Skeletal muscle satellite cell (primary cell): ENCODE data around the gene RNASE7.

Experiments
- H3K27me3 ChIP-seq: 2 replicates; pipeline ENCODE4 v1.7.0; 2013; ENCODE audit warnings: low read length; ENCODE audit not compliant: control insufficient read depth, insufficient read depth
- H3K36me3 ChIP-seq: 2 replicates; pipeline ENCODE4 v1.7.0; 2013; ENCODE audit warnings: mild to moderate bottlenecking, control low read depth, low read length; ENCODE audit not compliant: insufficient read depth
- H3K4me1 ChIP-seq: 2 replicates; pipeline ENCODE4 v1.7.0; 2013; ENCODE audit warnings: low read length; ENCODE audit not compliant: control insufficient read depth, insufficient read depth
- H3K4me2 ChIP-seq: 2 replicates; pipeline ENCODE4 v1.7.0; 2013; ENCODE audit warnings: mild to moderate bottlenecking, low read length
- H3K4me3 ChIP-seq: 2 replicates; pipeline ENCODE4 v1.7.0; 2013; ENCODE audit warnings: low read length
- H3K9ac ChIP-seq: 2 replicates; pipeline ENCODE4 v1.7.0; 2013; ENCODE audit warnings: mild to moderate bottlenecking, low read depth, low read length, moderate library complexity
- H3K9me3 ChIP-seq: replicated peaks from 2 replicates; pipeline ENCODE4 v1.7.0; 2013; ENCODE audit warnings: mild to moderate bottlenecking, control low read depth, low read length

RNASE7 gene

GRCh38 chr14:21014761-21015190 is 27.4 kb upstream of the RNASE7 start:
- H3K4me1 ChIP-seq, result no peaks in the 10 kb centered on the region
- no peak overlapping the region for H3K9ac ChIP-seq
- no peaks in the 10 kb centered on the region for H3K9me3 ChIP-seq
- no peak overlapping the region for H3K4me3 ChIP-seq
- H3K36me3 ChIP-seq, result no peaks in the 10 kb centered on the region
- H3K27me3 ChIP-seq, result peaks cover 38% of the 10 kb centered on the region
- H3K4me2 ChIP-seq, result no peak overlapping the region

GRCh38 chr14:21015312-21015711 is 26.9 kb upstream of the RNASE7 start:
- H3K4me2 ChIP-seq, result no peak overlapping the region
- no peaks in the 10 kb centered on the region for H3K36me3 ChIP-seq
- no peak overlapping the region for H3K9ac ChIP-seq
- no peaks in the 10 kb centered on the region for H3K9me3 ChIP-seq
- peaks cover 40% of the 10 kb centered on the region for H3K27me3 ChIP-seq
- H3K4me3 ChIP-seq, result no peak overlapping the region
- no peaks in the 10 kb centered on the region for H3K4me1 ChIP-seq

- Histone ChIP-seq H3K9ac (no peak overlapping the region), H3K4me3 (no peak overlapping the region), H3K9me3 (no peaks in the 10 kb centered on the region), H3K4me1 (no peaks in the 10 kb centered on the region), H3K4me2 (no peak overlapping the region), H3K27me3 (peaks cover 42% of the 10 kb centered on the region), H3K36me3 (no peaks in the 10 kb centered on the region)
Observed at GRCh38 chr14:21016413-21017190, 25.6 kb upstream of the RNASE7 start.

- Histone ChIP-seq H3K9ac (no peak overlapping the region), H3K4me2 (no peak overlapping the region), H3K4me3 (no peak overlapping the region), H3K36me3 (no peaks in the 10 kb centered on the region), H3K9me3 (no peaks in the 10 kb centered on the region), H3K27me3 (peaks cover 42% of the 10 kb centered on the region), H3K4me1 (no peaks in the 10 kb centered on the region)
Observed at GRCh38 chr14:21017528-21018245, 24.5 kb upstream of the RNASE7 start.

- Histone ChIP-seq H3K9me3 (no peaks in the 10 kb centered on the region), H3K4me1 (no peaks in the 10 kb centered on the region), H3K4me3 (no peak overlapping the region), H3K4me2 (no peak overlapping the region), H3K36me3 (no peaks in the 10 kb centered on the region), H3K9ac (no peak overlapping the region), H3K27me3 (peaks cover 42% of the 10 kb centered on the region)
Observed at GRCh38 chr14:21018286-21018685, 23.9 kb upstream of the RNASE7 start.

GRCh38 chr14:21018781-21019180 is 23.4 kb upstream of the RNASE7 start:
- Histone ChIP-seq H3K36me3 (no peaks in the 10 kb centered on the region), H3K4me3 (no peak overlapping the region), H3K4me2 (no peak overlapping the region), H3K9me3 (no peaks in the 10 kb centered on the region), H3K27me3 (peaks cover 47% of the 10 kb centered on the region), H3K9ac (no peak overlapping the region), H3K4me1 (no peaks in the 10 kb centered on the region)

- no peaks in the 10 kb centered on the region for H3K36me3 ChIP-seq
Observed at GRCh38 chr14:21019366-21019765, 22.8 kb upstream of the RNASE7 start.

GRCh38 chr14:21020977-21021545 is 21.1 kb upstream of the RNASE7 start:
- Histone ChIP-seq H3K27me3 (peaks cover 66% of the 10 kb centered on the region), H3K4me3 (no peak overlapping the region), H3K4me1 (no peaks in the 10 kb centered on the region), H3K9ac (no peak overlapping the region), H3K9me3 (no peaks in the 10 kb centered on the region), H3K36me3 (no peaks in the 10 kb centered on the region), H3K4me2 (no peak overlapping the region)

More at GRCh38 chr14:21019366-21019765, 22.8 kb upstream of the RNASE7 start:
- no peak overlapping the region for H3K4me3 ChIP-seq
- no peak overlapping the region for H3K9ac ChIP-seq
- peaks cover 53% of the 10 kb centered on the region for H3K27me3 ChIP-seq
- no peak overlapping the region for H3K4me2 ChIP-seq
- no peaks in the 10 kb centered on the region for H3K4me1 ChIP-seq
- no peaks in the 10 kb centered on the region for H3K9me3 ChIP-seq

GRCh38 chr14:21022686-21023085 is 19.5 kb upstream of the RNASE7 start:
- Histone ChIP-seq H3K4me2 (no peak overlapping the region), H3K4me3 (no peak overlapping the region), H3K4me1 (no peaks in the 10 kb centered on the region), H3K9me3 (no peaks in the 10 kb centered on the region), H3K36me3 (no peaks in the 10 kb centered on the region), H3K27me3 (peaks cover 74% of the 10 kb centered on the region), H3K9ac (no peak overlapping the region)

GRCh38 chr14:21023174-21023573 is 19.0 kb upstream of the RNASE7 start:
- Histone ChIP-seq H3K9me3 (no peaks in the 10 kb centered on the region), H3K27me3 (peaks cover 74% of the 10 kb centered on the region), H3K4me2 (no peak overlapping the region), H3K36me3 (no peaks in the 10 kb centered on the region), H3K4me1 (no peaks in the 10 kb centered on the region), H3K9ac (no peak overlapping the region), H3K4me3 (no peak overlapping the region)

GRCh38 chr14:21023817-21024584 is 18.2 kb upstream of the RNASE7 start:
- Histone ChIP-seq H3K4me3 (no peak overlapping the region), H3K9me3 (no peaks in the 10 kb centered on the region), H3K36me3 (no peaks in the 10 kb centered on the region), H3K27me3 (peaks cover 72% of the 10 kb centered on the region), H3K9ac (no peak overlapping the region), H3K4me1 (no peaks in the 10 kb centered on the region), H3K4me2 (no peak overlapping the region)
